RWPE2 (cell line): ENCODE data around the gene TRMT11.

Source experiments
- ATAC-seq: fragments of 200-7000 bp; cut with Tn5 transposase; 3 replicates; pipeline ENCODE4 v1.9.1; 2021; ENCODE audit warnings: low read depth
- DNase-seq: peaks from one replicate; pipeline ENCODE4 v3.0.0-alpha.2; 2020; ENCODE audit warnings: low spot score
- H3K27ac ChIP-seq: fragments of 450-650 bp; 2 replicates; pipeline ENCODE4 v1.5.1; 2017; ENCODE audit warnings: mild to moderate bottlenecking; ENCODE audit not compliant: poor library complexity, severe bottlenecking
- H3K27me3 ChIP-seq: fragments of 250-450 bp; sonication (Bioruptor Pico); 2 replicates; pipeline ENCODE4 v1.5.1; 2021; ENCODE audit warnings: mild to moderate bottlenecking, moderate library complexity; ENCODE audit not compliant: insufficient read depth, poor library complexity, severe bottlenecking
- H3K36me3 ChIP-seq: fragments of 250-450 bp; sonication (Bioruptor Pico); 2 replicates; pipeline ENCODE4 v1.5.1; 2020; ENCODE audit warnings: low read depth, mild to moderate bottlenecking, moderate library complexity
- H3K4me1 ChIP-seq: fragments of 250-450 bp; sonication (Bioruptor Pico); 2 replicates; pipeline ENCODE4 v1.5.1; 2021; ENCODE audit warnings: mild to moderate bottlenecking, moderate library complexity; ENCODE audit not compliant: insufficient read depth, poor library complexity, severe bottlenecking
- H3K4me3 ChIP-seq: fragments of 250-450 bp; sonication (Bioruptor Pico); 2 replicates; pipeline ENCODE4 v1.5.1; 2021; ENCODE audit warnings: mild to moderate bottlenecking, moderate library complexity; ENCODE audit not compliant: severe bottlenecking
- H3K9me3 ChIP-seq: fragments of 250-450 bp; sonication (Bioruptor Pico); 2 replicates; pipeline ENCODE4 v1.5.1; 2021; ENCODE audit warnings: mild to moderate bottlenecking, moderate library complexity; ENCODE audit not compliant: severe bottlenecking
- CTCF ChIP-seq: fragments of 450-650 bp; IDR thresholded peaks from one replicate; pipeline ENCODE4 v1.5.1; 2017; ENCODE audit warnings: mild to moderate bottlenecking, moderate library complexity; ENCODE audit not compliant: poor library complexity, severe bottlenecking

Gene TRMT11

DNA sequence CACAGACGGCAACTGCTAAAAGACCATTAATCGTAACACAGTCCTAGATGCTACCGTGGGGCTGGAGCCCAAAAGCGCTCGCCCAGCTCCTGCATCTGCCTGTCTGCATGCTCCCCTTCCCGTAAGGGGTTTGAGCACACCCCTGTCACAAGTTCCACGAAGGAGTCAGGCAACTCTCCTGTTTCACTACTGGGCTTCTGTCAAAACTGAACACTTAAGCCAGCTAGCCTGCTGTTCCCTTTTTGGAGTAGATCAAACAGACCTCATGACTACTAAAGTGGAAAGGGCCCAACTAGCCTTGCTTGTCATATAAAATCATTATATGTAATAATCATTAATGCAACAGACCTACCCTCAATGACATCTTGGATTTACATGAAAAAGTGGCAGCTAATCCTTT, 61.3 kb downstream of the TRMT11 start:
- no peak overlapping the region for H3K4me3 ChIP-seq
- DNase-seq (no peak), ATAC-seq (no peak)
- H3K4me1 ChIP-seq = no peaks in the 10 kb centered on the region
- no peak for TF ChIP-seq CTCF
- H3K27me3 ChIP-seq = no peaks in the 10 kb centered on the region
- H3K36me3 ChIP-seq = peaks cover 9% of the 10 kb centered on the region; the same call in 1 of the 2 replicates
- no peaks in the 10 kb centered on the region for H3K9me3 ChIP-seq
- no peak overlapping the region for H3K27ac ChIP-seq

DNA sequence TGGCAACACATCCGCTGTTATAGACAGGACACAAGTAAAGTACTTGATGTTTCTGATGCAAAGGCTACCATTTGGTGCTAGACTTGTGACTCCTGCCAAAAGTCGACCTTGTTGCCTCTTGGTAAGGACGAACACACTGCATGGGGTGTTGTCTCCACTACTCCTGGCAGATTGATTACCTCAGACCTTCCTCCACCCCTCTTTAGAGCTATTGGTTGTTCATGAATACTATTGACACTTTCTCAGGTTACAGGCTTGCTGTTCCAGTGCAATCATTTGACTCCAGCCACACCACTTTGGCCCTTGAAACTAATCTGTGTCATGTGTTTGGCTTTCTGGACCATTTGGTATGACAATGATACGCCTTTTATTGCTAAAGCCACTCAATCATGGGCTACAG, 62.3 kb downstream of the TRMT11 start:
- H3K9me3 ChIP-seq = no peaks in the 10 kb centered on the region
- no peak overlapping the region for H3K27ac ChIP-seq
- no peak for DNase-seq
- no peak for ATAC-seq
- H3K27me3 ChIP-seq = no peaks in the 10 kb centered on the region
- no peaks in the 10 kb centered on the region for H3K4me1 ChIP-seq
- no peak for TF ChIP-seq CTCF
- H3K36me3 ChIP-seq = peaks cover 9% of the 10 kb centered on the region; the same call in 1 of the 2 replicates
- H3K4me3 ChIP-seq = no peak overlapping the region

GRCh38 chr6:126050795-126051194, 64.5 kb downstream of the TRMT11 start:
- Histone ChIP-seq H3K27ac (no peak overlapping the region), H3K36me3 (peaks cover 9% of the 10 kb centered on the region; the same call in 1 of the 2 replicates), H3K4me3 (no peak overlapping the region), H3K9me3 (no peaks in the 10 kb centered on the region), H3K4me1 (no peaks in the 10 kb centered on the region), H3K27me3 (no peaks in the 10 kb centered on the region)
- no peak for TF ChIP-seq CTCF
- no peak for ATAC-seq
- no peak for DNase-seq

DNA sequence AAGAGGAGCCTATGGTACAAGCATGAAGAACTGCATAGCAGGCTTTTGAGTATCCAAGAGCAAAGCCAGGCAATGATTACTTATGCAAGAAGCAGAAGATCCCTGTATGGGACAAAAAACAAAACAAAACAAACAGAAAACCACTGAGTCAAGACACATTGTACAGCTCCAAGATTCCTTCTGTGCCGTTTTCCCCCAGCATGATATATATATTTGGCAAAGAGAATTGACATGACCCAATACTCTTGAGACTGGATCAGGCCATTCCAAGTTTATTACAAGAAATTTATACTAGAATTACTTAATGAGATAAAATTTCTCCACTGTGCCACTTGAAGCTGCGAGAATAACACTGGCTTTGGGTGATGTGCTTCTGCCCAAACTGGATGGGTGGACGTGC, 65.5 kb downstream of the TRMT11 start:
- H3K27ac ChIP-seq = no peak overlapping the region
- no peak for ATAC-seq
- peaks cover 9% of the 10 kb centered on the region; the same call in 1 of the 2 replicates for H3K36me3 ChIP-seq
- no peaks in the 10 kb centered on the region for H3K4me1 ChIP-seq
- no peak for TF ChIP-seq CTCF
- H3K9me3 ChIP-seq = no peaks in the 10 kb centered on the region
- no peaks in the 10 kb centered on the region for H3K27me3 ChIP-seq
- no peak overlapping the region for H3K4me3 ChIP-seq
- DNase-seq = no peak

DNA sequence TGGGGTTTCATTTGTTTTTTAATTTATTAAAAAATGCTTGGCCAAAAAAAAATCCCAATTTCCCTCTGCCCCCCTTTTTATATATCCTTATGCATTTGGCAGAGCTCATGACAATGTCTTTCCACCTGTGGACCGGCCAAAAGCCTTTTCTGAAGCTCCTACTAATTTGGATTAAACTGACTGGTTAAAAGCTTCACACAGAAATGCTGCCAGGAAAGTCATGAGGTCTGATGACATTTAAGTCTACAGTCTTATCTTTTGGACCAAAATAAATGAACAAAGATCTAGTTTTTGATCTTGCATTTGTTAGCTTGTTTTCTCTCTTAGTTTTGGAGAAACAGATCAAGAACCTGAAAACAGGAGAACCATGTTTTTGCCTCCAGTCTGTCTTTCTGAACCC, 66.1 kb downstream of the TRMT11 start:
- DNase-seq = no peak
- H3K4me3 ChIP-seq = no peak overlapping the region
- no peaks in the 10 kb centered on the region for H3K27me3 ChIP-seq
- ATAC-seq = no peak
- H3K36me3 ChIP-seq = peaks cover 6% of the 10 kb centered on the region; the same call in 1 of the 2 replicates
- H3K4me1 ChIP-seq = no peaks in the 10 kb centered on the region
- H3K27ac ChIP-seq = no peak overlapping the region
- no peaks in the 10 kb centered on the region for H3K9me3 ChIP-seq
- TF ChIP-seq CTCF = no peak
